Naive thymus-derived CD4-positive, alpha-beta T cell (primary cell): Measurements from ENCODE around the gene TRERF1. TPM values are rescaled to one million over a fixed set of nuclear protein-coding genes. Genes with fewer than 3 reads are reported as not detected.

ENCODE experiments used
- ATAC-seq: fragments of 150-1000 bp; cut with Tn5 transposase; 2 replicates; pipeline ENCODE4 v1.10.0; 2021; ENCODE audit warnings: mild to moderate bottlenecking, moderate library complexity
- CTCF ChIA-PET: fragments of 350-600 bp; sonication (Branson Sonifier 250); formaldehyde crosslinking; loops from one replicate; lab custom pipeline; 2021; ENCODE audit warnings: antibody characterized with exemption; lab: Charles Lee
- POLR2A ChIA-PET: fragments of 350-600 bp; sonication (Branson Sonifier 250); formaldehyde crosslinking; loops from one replicate; lab custom pipeline; 2021; ENCODE audit warnings: antibody characterized with exemption, inconsistent platforms; lab: Charles Lee
- DNase-seq, 9 donors: peaks; one replicate each; pipeline versions ENCODE4 v3.0.0 to v3.0.0-alpha.2; 2020 to 2022; ENCODE audit warnings: mixed read lengths in 1 of 9
- H3K27ac ChIP-seq: one replicate; pipeline ENCODE4 v1.7.0; 2013; ENCODE audit warnings: mild to moderate bottlenecking, low read depth, low read length, moderate library complexity
- H3K27me3 ChIP-seq, 2 donors: one replicate each; pipeline ENCODE4 v1.7.0; 2013; ENCODE audit warnings: low read length in 2 of 2, mild to moderate bottlenecking in 2 of 2, moderate library complexity in 2 of 2; ENCODE audit not compliant: control insufficient read depth in 2 of 2, insufficient read depth in 2 of 2
- H3K36me3 ChIP-seq, 3 experiments: 1 replicate in 2 of 3; 2 replicates in 1 of 3; pipeline ENCODE4 v1.7.0; 2013; ENCODE audit warnings: low read length in 3 of 3, mild to moderate bottlenecking in 3 of 3, moderate library complexity in 1 of 3; ENCODE audit not compliant: insufficient read depth in 3 of 3, control insufficient read depth in 2 of 3
- H3K4me1 ChIP-seq, 2 donors: one replicate each; pipeline ENCODE4 v1.7.0; 2013; ENCODE audit warnings: low read length in 2 of 2, mild to moderate bottlenecking in 2 of 2, moderate library complexity in 1 of 2; ENCODE audit not compliant: control insufficient read depth in 2 of 2, insufficient read depth in 2 of 2
- H3K4me3 ChIP-seq: 2 replicates; pipeline ENCODE4 v1.7.0; 2013; ENCODE audit warnings: mild to moderate bottlenecking, low read length
- H3K9me3 ChIP-seq, 3 experiments: 1 replicate in 2 of 3; 2 replicates in 1 of 3; pipeline ENCODE4 v1.7.0; 2013; ENCODE audit warnings: low read length in 3 of 3; ENCODE audit not compliant: control insufficient read depth in 2 of 3
- H3K27ac Mint-ChIP-seq, 9 donors: one replicate each; pipeline ENCODE4 v1.8.0; 2020 to 2022; ENCODE audit warnings: mixed read lengths in 9 of 9, mild to moderate bottlenecking in 8 of 9, moderate library complexity in 5 of 9, inconsistent platforms in 2 of 9
- H3K27me3 Mint-ChIP-seq, 5 donors: one replicate each; pipeline ENCODE4 v1.8.0; 2021 to 2022; ENCODE audit warnings: mixed read lengths in 5 of 5, mild to moderate bottlenecking in 1 of 5
- H3K36me3 Mint-ChIP-seq, 5 donors: one replicate each; pipeline ENCODE4 v1.8.0; 2020 to 2022; ENCODE audit warnings: mixed read lengths in 5 of 5, mild to moderate bottlenecking in 3 of 5, inconsistent platforms in 1 of 5
- H3K4me1 Mint-ChIP-seq, 7 donors: one replicate each; pipeline ENCODE4 v1.8.0; 2020 to 2022; ENCODE audit warnings: mixed read lengths in 7 of 7, mild to moderate bottlenecking in 3 of 7, inconsistent platforms in 1 of 7
- H3K4me3 Mint-ChIP-seq, 10 donors: one replicate each; pipeline ENCODE4 v1.8.0; 2020 to 2022; ENCODE audit warnings: mild to moderate bottlenecking in 10 of 10, mixed read lengths in 10 of 10, moderate library complexity in 6 of 10, inconsistent platforms in 2 of 10
- H3K9me3 Mint-ChIP-seq, 11 donors: one replicate each; pipeline ENCODE4 v1.8.0; 2020 to 2022; ENCODE audit warnings: mixed read lengths in 11 of 11, mild to moderate bottlenecking in 4 of 11, inconsistent platforms in 1 of 11, moderate library complexity in 1 of 11
- intact Hi-C, 2 donors: fragments of 100-400 bp; cut with micrococcal nuclease; formaldehyde crosslinking; loops; one replicate each; pipeline ENCODE4 v1.15.1; 2023
- polyA plus RNA-seq, 2 donors: library from polyadenylated mRNA; unstranded; fragments of 300-500 nt; fragmentation: Illumina TruSeq; gene quantifications; one replicate each; pipeline ENCODE4 v1.2.3, GENCODE V29; 2021
- total RNA-seq, 6 experiments: library from RNA in 5 of 6; stranded (reverse) in 5 of 6; gene quantifications; 1 replicate in 5 of 6; 2 replicates in 1 of 6; pipeline ENCODE4 v1.2.3 and lab custom pipeline; 2021 to 2026

The TRERF1 gene
- total and polyA plus RNA-seq, 7 experiments from 2014 or later, result 4.8 to 32.4 (median 21.0) TPM

GRCh38 chr6:42405021-42405420 lies 46.7 kb downstream of the TRERF1 start:
- DNase-seq (no peak), ATAC-seq (no peak)
- POLR2A ChIA-PET, result interaction anchor here (0.7 to 9.8 kb wide), 6 partner anchors 9 to 287 kb away, joined by 3 to 75 read pairs (median 3); no protein-coding TSS in a partner anchor
- intact Hi-C loops, result no loop called here
- Mint-ChIP-seq H3K27ac (peak overlapping the region; percentile 71 to 96 (median 87)), H3K4me1 (peaks cover 55 to 93% (median 84%) of the 10 kb centered on the region in 7 donors), H3K27me3 (no peaks in the 10 kb centered on the region), H3K9me3 (no peaks in the 10 kb centered on the region), H3K36me3 (peaks cover 0 to 19% (median 4%) of the 10 kb centered on the region in 5 donors), H3K4me3 (peak overlapping the region in 5 of 10 donors; percentile 9 to 71 (median 67))
- Histone ChIP-seq H3K4me1 (peaks cover 33 to 58% of the 10 kb centered on the region in 2 donors), H3K36me3 (no peaks in the 10 kb centered on the region), H3K27me3 (no peaks in the 10 kb centered on the region), H3K4me3 (no peak overlapping the region), H3K9me3 (no peaks in the 10 kb centered on the region), H3K27ac (peak overlapping the region; percentile 5)
- CTCF ChIA-PET, result interaction anchor here (0.6 to 2.2 kb wide), 3 partner anchors 10 to 300 kb away, joined by 4 to 7 read pairs (median 6); no protein-coding TSS in a partner anchor

- Histone ChIP-seq H3K4me3 (no peak overlapping the region), H3K27ac (peak overlapping the region; percentile 5), H3K27me3 (no peaks in the 10 kb centered on the region), H3K36me3 (no peaks in the 10 kb centered on the region), H3K9me3 (no peaks in the 10 kb centered on the region), H3K4me1 (peaks cover 28 to 58% of the 10 kb centered on the region in 2 donors)
- Mint-ChIP-seq H3K27ac (peak overlapping the region; percentile 73 to 96 (median 89)), H3K27me3 (no peaks in the 10 kb centered on the region), H3K9me3 (no peaks in the 10 kb centered on the region), H3K4me1 (peaks cover 53 to 93% (median 82%) of the 10 kb centered on the region in 7 donors), H3K4me3 (peak overlapping the region; percentile 52 to 74 (median 68)), H3K36me3 (peaks cover 0 to 22% (median 4%) of the 10 kb centered on the region in 5 donors)
- POLR2A ChIA-PET, result interaction anchor here (0.7 to 9.8 kb wide), 7 partner anchors 8 to 108 kb away, joined by 3 to 75 read pairs (median 3); no protein-coding TSS in a partner anchor
- ATAC-seq (peak; percentile 75), DNase-seq (no peak)
- intact Hi-C loops, result loop anchor here in 1 of 2 donors (5.0 kb wide), 1 partner anchor 37 kb away; no protein-coding TSS in a partner anchor
- CTCF ChIA-PET, result interaction anchor here (0.6 to 2.2 kb wide), 4 partner anchors 9 to 300 kb away, joined by 3 to 7 read pairs (median 5); no protein-coding TSS in a partner anchor
Observed at GRCh38 chr6:42404484-42404883, 47.2 kb downstream of the TRERF1 start.

GRCh38 chr6:42403831-42404230 lies 47.9 kb downstream of the TRERF1 start:
- Mint-ChIP-seq H3K27ac (peak overlapping the region in 8 of 9 donors; percentile 41 to 91 (median 84)), H3K4me3 (peak overlapping the region in 6 of 10 donors; percentile 50 to 74 (median 68)), H3K4me1 (peaks cover 52 to 93% (median 83%) of the 10 kb centered on the region in 7 donors), H3K9me3 (no peaks in the 10 kb centered on the region), H3K36me3 (peaks cover 0 to 22% (median 4%) of the 10 kb centered on the region in 5 donors), H3K27me3 (no peaks in the 10 kb centered on the region)
- Histone ChIP-seq H3K4me1 (peaks cover 29 to 58% of the 10 kb centered on the region in 2 donors), H3K36me3 (no peaks in the 10 kb centered on the region), H3K27me3 (no peaks in the 10 kb centered on the region), H3K4me3 (no peak overlapping the region), H3K27ac (peak overlapping the region; percentile 5), H3K9me3 (no peaks in the 10 kb centered on the region)
- no peak for DNase-seq
- no peak for ATAC-seq
- CTCF ChIA-PET, result interaction anchor here (1.5 to 2.2 kb wide), 3 partner anchors 9 to 14 kb away, joined by 3 to 7 read pairs (median 6); no protein-coding TSS in a partner anchor
- POLR2A ChIA-PET, result interaction anchor here (0.7 to 9.8 kb wide), 4 partner anchors 11 to 48 kb away, joined by 3 to 75 read pairs (median 4); no protein-coding TSS in a partner anchor
- intact Hi-C loops, result loop anchor here in 1 of 2 donors (5.0 kb wide), 1 partner anchor 37 kb away; no protein-coding TSS in a partner anchor

GRCh38 chr6:42403421-42403820 lies 48.3 kb downstream of the TRERF1 start:
- Mint-ChIP-seq H3K9me3 (no peaks in the 10 kb centered on the region), H3K27me3 (no peaks in the 10 kb centered on the region), H3K4me1 (peaks cover 56 to 95% (median 87%) of the 10 kb centered on the region in 7 donors), H3K36me3 (peaks cover 0 to 22% (median 4%) of the 10 kb centered on the region in 5 donors), H3K4me3 (peak overlapping the region in 3 of 10 donors; percentile 29 to 69 (median 49)), H3K27ac (peak overlapping the region in 6 of 9 donors; percentile 41 to 89 (median 62))
- Histone ChIP-seq H3K36me3 (no peaks in the 10 kb centered on the region), H3K9me3 (no peaks in the 10 kb centered on the region), H3K4me3 (no peak overlapping the region), H3K27ac (no peak overlapping the region), H3K27me3 (no peaks in the 10 kb centered on the region), H3K4me1 (peaks cover 29 to 58% of the 10 kb centered on the region in 2 donors)
- no peak for DNase-seq
- POLR2A ChIA-PET, result interaction anchor here (0.8 to 9.8 kb wide), 2 partner anchors 12 to 13 kb away, joined by 3 to 75 read pairs; no protein-coding TSS in a partner anchor
- intact Hi-C loops, result loop anchor here in 1 of 2 donors (5.0 kb wide), 1 partner anchor 36 kb away; no protein-coding TSS in a partner anchor
- CTCF ChIA-PET, result interaction anchor here (1.5 to 2.2 kb wide), 3 partner anchors 8 to 13 kb away, joined by 3 to 7 read pairs (median 6); no protein-coding TSS in a partner anchor
- no peak for ATAC-seq

GRCh38 chr6:42402184-42402583 lies 49.5 kb downstream of the TRERF1 start:
- H3K4me3 ChIP-seq, result peak overlapping the region; percentile 21
- Mint-ChIP-seq H3K27ac (peak overlapping the region in 4 of 9 donors; percentile 51 to 89 (median 78)), H3K36me3 (peaks cover 0 to 22% (median 6%) of the 10 kb centered on the region in 5 donors), H3K9me3 (no peaks in the 10 kb centered on the region), H3K4me3 (peak overlapping the region in 5 of 10 donors; percentile 30 to 67 (median 49)), H3K4me1 (peaks cover 56 to 98% (median 91%) of the 10 kb centered on the region in 7 donors), H3K27me3 (no peaks in the 10 kb centered on the region)
- no peaks in the 10 kb centered on the region for H3K27me3 ChIP-seq
- no peaks in the 10 kb centered on the region for H3K36me3 ChIP-seq
- no peak overlapping the region for H3K27ac ChIP-seq
- peak in 1 of 9 donors; percentile 51 for DNase-seq
- intact Hi-C loops, result loop anchor here (1.0 to 5.0 kb wide), 3 partner anchors 12 to 35 kb away; no protein-coding TSS in a partner anchor
- ChIA-PET CTCF (interaction anchor here (0.6 to 1.0 kb wide), 4 partner anchors 9 to 178 kb away, joined by 3 read pairs; no protein-coding TSS in a partner anchor), POLR2A (interaction anchor here (1.0 to 9.8 kb wide), 4 partner anchors 9 to 26 kb away, joined by 3 to 75 read pairs (median 6); no protein-coding TSS in a partner anchor)
- H3K9me3 ChIP-seq, result no peaks in the 10 kb centered on the region
- H3K4me1 ChIP-seq, result peaks cover 29 to 51% of the 10 kb centered on the region in 2 donors
- peak; percentile 55 for ATAC-seq

GRCh38 chr6:42401613-42401951 lies 50.1 kb downstream of the TRERF1 start:
- Histone ChIP-seq H3K4me1 (peaks cover 29 to 45% of the 10 kb centered on the region in 2 donors), H3K9me3 (no peaks in the 10 kb centered on the region), H3K36me3 (no peaks in the 10 kb centered on the region), H3K4me3 (no peak overlapping the region), H3K27ac (no peak overlapping the region), H3K27me3 (no peaks in the 10 kb centered on the region)
- H3K4me3 Mint-ChIP-seq, result peak overlapping the region in 1 of 10 donors; percentile 10
- peaks cover 0 to 23% (median 10%) of the 10 kb centered on the region in 5 donors for H3K36me3 Mint-ChIP-seq
- H3K9me3 Mint-ChIP-seq, result no peaks in the 10 kb centered on the region
- intact Hi-C loops, result loop anchor here in 1 of 2 donors (5.0 kb wide), 1 partner anchor 34 kb away; no protein-coding TSS in a partner anchor
- ATAC-seq (no peak), DNase-seq (no peak)
- ChIA-PET CTCF (interaction anchor here (0.6 to 1.0 kb wide), 3 partner anchors 9 to 113 kb away, joined by 3 read pairs; no protein-coding TSS in a partner anchor), POLR2A (interaction anchor here (0.7 to 9.8 kb wide), 3 partner anchors 11 to 34 kb away, joined by 3 to 75 read pairs (median 5); no protein-coding TSS in a partner anchor)
- H3K27ac Mint-ChIP-seq, result peak overlapping the region in 3 of 9 donors; percentile 10 to 89 (median 59)
- peaks cover 56 to 98% (median 91%) of the 10 kb centered on the region in 7 donors for H3K4me1 Mint-ChIP-seq
- no peaks in the 10 kb centered on the region for H3K27me3 Mint-ChIP-seq
